ENCODE measurements around the gene ATG4C.

GRCh38 chr1:62877579-62877978 lies 93.6 kb downstream of the ATG4C start:
- TF ChIP-seq, protein P1, sequence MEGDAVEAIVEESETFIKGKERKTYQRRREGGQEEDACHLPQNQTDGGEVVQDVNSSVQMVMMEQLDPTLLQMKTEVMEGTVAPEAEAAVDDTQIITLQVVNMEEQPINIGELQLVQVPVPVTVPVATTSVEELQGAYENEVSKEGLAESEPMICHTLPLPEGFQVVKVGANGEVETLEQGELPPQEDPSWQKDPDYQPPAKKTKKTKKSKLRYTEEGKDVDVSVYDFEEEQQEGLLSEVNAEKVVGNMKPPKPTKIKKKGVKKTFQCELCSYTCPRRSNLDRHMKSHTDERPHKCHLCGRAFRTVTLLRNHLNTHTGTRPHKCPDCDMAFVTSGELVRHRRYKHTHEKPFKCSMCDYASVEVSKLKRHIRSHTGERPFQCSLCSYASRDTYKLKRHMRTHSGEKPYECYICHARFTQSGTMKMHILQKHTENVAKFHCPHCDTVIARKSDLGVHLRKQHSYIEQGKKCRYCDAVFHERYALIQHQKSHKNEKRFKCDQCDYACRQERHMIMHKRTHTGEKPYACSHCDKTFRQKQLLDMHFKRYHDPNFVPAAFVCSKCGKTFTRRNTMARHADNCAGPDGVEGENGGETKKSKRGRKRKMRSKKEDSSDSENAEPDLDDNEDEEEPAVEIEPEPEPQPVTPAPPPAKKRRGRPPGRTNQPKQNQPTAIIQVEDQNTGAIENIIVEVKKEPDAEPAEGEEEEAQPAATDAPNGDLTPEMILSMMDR (IDR thresholded peaks at IDR 0.05), result no peak
- no peak for TF ChIP-seq POLR2A (IDR thresholded peaks at IDR 0.05)

All from adrenal gland (tissue), 5 donors.